Smooth muscle cell (in vitro differentiated cells): ENCODE results near the gene ABCF2. TPM values are rescaled to one million over a fixed set of nuclear protein-coding genes. Genes with fewer than 3 reads are reported as not detected.

ENCODE experiments used
- DNase-seq: peaks from one replicate; lab custom pipeline; 2025; ENCODE audit not compliant: unreplicated experiment; lab: John Stamatoyannopoulos, UW
- H2AFZ ChIP-seq: fragments of 200-600 bp; sonication (generic); 2 replicates; pipeline ENCODE4 v1.6.0; 2016; ENCODE audit warnings: antibody characterized with exemption, low read depth, mild to moderate bottlenecking
- H3F3A ChIP-seq: fragments of 200-600 bp; sonication (generic); 2 replicates; pipeline ENCODE4 v1.6.0; 2017; ENCODE audit warnings: antibody characterized with exemption, low read depth
- H3K27ac ChIP-seq: fragments of 200-600 bp; sonication (generic); 2 replicates; pipeline ENCODE4 v1.5.1; 2016; ENCODE audit warnings: low read depth, mild to moderate bottlenecking
- H3K27me3 ChIP-seq: fragments of 200-600 bp; sonication (generic); 2 replicates; pipeline ENCODE4 v1.6.1; 2016; ENCODE audit warnings: low read depth, mild to moderate bottlenecking
- H3K36me3 ChIP-seq: fragments of 200-600 bp; sonication (generic); 2 replicates; pipeline ENCODE4 v1.5.1; 2016; ENCODE audit warnings: low read depth
- H3K4me1 ChIP-seq: fragments of 200-600 bp; sonication (generic); 2 replicates; pipeline ENCODE4 v1.5.1; 2016; ENCODE audit warnings: low read depth
- H3K4me2 ChIP-seq: fragments of 200-600 bp; sonication (generic); 2 replicates; pipeline ENCODE4 v1.6.0; 2016; ENCODE audit warnings: mild to moderate bottlenecking
- H3K4me3 ChIP-seq: fragments of 200-600 bp; sonication (generic); 2 replicates; pipeline ENCODE4 v1.5.1; 2016; ENCODE audit warnings: mild to moderate bottlenecking
- H3K79me2 ChIP-seq: fragments of 200-600 bp; sonication (generic); 2 replicates; pipeline ENCODE4 v1.6.0; 2016; ENCODE audit warnings: low read depth, mild to moderate bottlenecking
- H3K9ac ChIP-seq: fragments of 200-600 bp; sonication (generic); 2 replicates; pipeline ENCODE4 v1.6.0; 2016; ENCODE audit warnings: low read depth
- H3K9me3 ChIP-seq: fragments of 200-600 bp; sonication (generic); replicated peaks from 2 replicates; pipeline ENCODE4 v1.5.1; 2016; ENCODE audit warnings: low read depth
- H4K20me1 ChIP-seq: fragments of 200-600 bp; sonication (generic); 2 replicates; pipeline ENCODE4 v1.6.0; 2016; ENCODE audit warnings: low read depth
- WGBS: methylation state at CpG from one replicate; pipeline ENCODE4 v1.1.7; 2016; ENCODE audit warnings: low lambda C conversion rate; 5-methylcytosine and 5-hydroxymethylcytosine counted together
- polyA plus RNA-seq: library from polyadenylated mRNA; unstranded; fragments of >200 nt; fragmentation: Nextera tagmentation; extraction: Ambion mirVana; gene quantifications from 2 replicates; pipeline ENCODE4 v1.2.1, GENCODE V29; 2016
- total RNA-seq: library from RNA; depleted of rRNA; stranded (reverse); fragments of >200 nt; gene quantifications from 2 replicates; pipeline ENCODE4 v1.2.3, GENCODE V29; 2014
- TF ChIP-seq, protein P1 (sequence below): fragments of 200-600 bp; sonication (generic); IDR thresholded peaks from 2 replicates; pipeline ENCODE4 v1.5.1; 2017; ENCODE audit warnings: borderline replicate concordance, mild to moderate bottlenecking, antibody characterized with exemption; ENCODE audit not compliant: insufficient read depth, poor library complexity, severe bottlenecking

The ABCF2 gene
- total and polyA plus RNA-seq, 2 experiments from 2014 or later: 24.2 to 30.5 TPM

- Histone ChIP-seq H3K4me2 (no peak overlapping the region), H2AFZ (no peak overlapping the region), H3K79me2 (no peaks in the 10 kb centered on the region), H3K36me3 (no peaks in the 10 kb centered on the region), H3K9ac (no peak overlapping the region), H3K4me3 (no peak overlapping the region), H3K4me1 (peaks cover 36% of the 10 kb centered on the region), H3F3A (no peaks in the 10 kb centered on the region), H3K27ac (no peak overlapping the region), H3K9me3 (no peaks in the 10 kb centered on the region), H4K20me1 (no peaks in the 10 kb centered on the region), H3K27me3 (peaks cover 4% of the 10 kb centered on the region)
- DNase-seq: no peak
- WGBS: 85% methylated on average over 7 of the region's 7 CpGs
- TF ChIP-seq, protein P1, sequence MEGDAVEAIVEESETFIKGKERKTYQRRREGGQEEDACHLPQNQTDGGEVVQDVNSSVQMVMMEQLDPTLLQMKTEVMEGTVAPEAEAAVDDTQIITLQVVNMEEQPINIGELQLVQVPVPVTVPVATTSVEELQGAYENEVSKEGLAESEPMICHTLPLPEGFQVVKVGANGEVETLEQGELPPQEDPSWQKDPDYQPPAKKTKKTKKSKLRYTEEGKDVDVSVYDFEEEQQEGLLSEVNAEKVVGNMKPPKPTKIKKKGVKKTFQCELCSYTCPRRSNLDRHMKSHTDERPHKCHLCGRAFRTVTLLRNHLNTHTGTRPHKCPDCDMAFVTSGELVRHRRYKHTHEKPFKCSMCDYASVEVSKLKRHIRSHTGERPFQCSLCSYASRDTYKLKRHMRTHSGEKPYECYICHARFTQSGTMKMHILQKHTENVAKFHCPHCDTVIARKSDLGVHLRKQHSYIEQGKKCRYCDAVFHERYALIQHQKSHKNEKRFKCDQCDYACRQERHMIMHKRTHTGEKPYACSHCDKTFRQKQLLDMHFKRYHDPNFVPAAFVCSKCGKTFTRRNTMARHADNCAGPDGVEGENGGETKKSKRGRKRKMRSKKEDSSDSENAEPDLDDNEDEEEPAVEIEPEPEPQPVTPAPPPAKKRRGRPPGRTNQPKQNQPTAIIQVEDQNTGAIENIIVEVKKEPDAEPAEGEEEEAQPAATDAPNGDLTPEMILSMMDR: no peak
Observed at GRCh38 chr7:151254316-151254715, 27.3 kb upstream of the ABCF2 start.

- Histone ChIP-seq H3K4me2 (peak overlapping the region; percentile 99), H3K9ac (no peak overlapping the region), H3K27me3 (no peaks in the 10 kb centered on the region), H3K9me3 (no peaks in the 10 kb centered on the region), H4K20me1 (no peaks in the 10 kb centered on the region), H3K79me2 (peaks cover 1% of the 10 kb centered on the region), H3K36me3 (no peaks in the 10 kb centered on the region), H3K4me3 (peak overlapping the region; percentile 90), H3K27ac (peak overlapping the region; percentile 78), H3F3A (no peaks in the 10 kb centered on the region), H2AFZ (peak overlapping the region; percentile 90), H3K4me1 (peaks cover 39% of the 10 kb centered on the region)
- no peak for DNase-seq
- WGBS: 50% methylated on average over 14 of the region's 17 CpGs
- TF ChIP-seq, protein P1: no peak
Observed at GRCh38 chr7:151252961-151253711, 26.1 kb upstream of the ABCF2 start.

DNA sequence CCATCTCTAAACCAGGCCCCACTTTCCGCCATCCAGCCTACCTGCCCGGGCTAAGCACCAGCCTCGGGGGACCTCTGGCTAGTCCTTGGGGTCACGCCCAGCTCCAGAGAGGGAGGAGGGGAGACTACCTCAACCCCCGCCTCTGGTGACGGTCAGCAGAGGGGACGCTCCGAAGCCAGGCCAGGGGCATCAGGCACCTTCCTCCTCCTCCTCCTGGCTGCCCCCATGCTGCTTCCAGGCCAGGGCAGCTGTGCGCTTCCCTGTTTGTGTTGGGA lies 25.5 kb upstream of the ABCF2 start:
- peak overlapping the region; percentile 78 for H3K27ac ChIP-seq
- no peaks in the 10 kb centered on the region for H3K36me3 ChIP-seq
- H3K4me3 ChIP-seq: peak overlapping the region; percentile 90
- peaks cover 7% of the 10 kb centered on the region for H3K79me2 ChIP-seq
- WGBS: 18% methylated on average over 9 of the region's 9 CpGs
- H3F3A ChIP-seq: no peaks in the 10 kb centered on the region
- TF ChIP-seq, protein P1: no peak
- peak overlapping the region; percentile 86 for H3K9ac ChIP-seq
- H2AFZ ChIP-seq: peak overlapping the region; percentile 90
- peaks cover 39% of the 10 kb centered on the region for H3K4me1 ChIP-seq
- no peaks in the 10 kb centered on the region for H3K9me3 ChIP-seq
- peak overlapping the region; percentile 99 for H3K4me2 ChIP-seq
- no peak for DNase-seq
- no peaks in the 10 kb centered on the region for H3K27me3 ChIP-seq
- no peaks in the 10 kb centered on the region for H4K20me1 ChIP-seq
